ENCODE results near the gene ACTR6. TPM values are rescaled to one million over a fixed set of nuclear protein-coding genes. Genes with fewer than 3 reads are reported as not detected.

ACTR6 gene
- total and polyA plus RNA-seq, 10 of the 15 experiments (the other 5 are each of a cell fraction or from before 2014, with no cell fraction given) = 17.4 to 62.4 (median 40.5) TPM

DNA sequence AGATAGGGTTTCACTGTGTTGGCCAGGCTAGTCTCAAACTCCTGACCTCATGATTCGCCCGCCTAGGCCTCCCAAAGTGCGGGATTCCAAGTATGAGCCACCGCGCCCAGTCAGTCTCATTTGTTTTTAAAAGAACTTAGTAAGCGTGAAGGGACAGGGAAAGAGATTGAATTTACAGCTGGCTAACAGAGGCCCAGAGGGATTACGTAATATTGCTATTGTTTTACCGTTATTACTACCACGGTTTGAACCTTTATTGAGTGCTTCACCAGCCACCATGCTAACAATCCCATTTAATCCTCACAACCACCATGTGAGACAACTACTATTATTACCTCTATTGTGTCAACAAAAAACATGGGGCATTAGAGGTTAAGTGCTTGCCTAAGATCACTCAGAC is 31.3 kb upstream of the ACTR6 start:
- H3K4me2 ChIP-seq (ENCODE audit: control insufficient read depth, insufficient read depth) = no peak overlapping the region
- in situ Hi-C loops (cut with MboI) = no loop called here
- H2AFZ ChIP-seq (ENCODE audit: control insufficient read depth, low read depth, low read length) = no peak overlapping the region
- no peak for FAIRE-seq
- DNase-seq (ENCODE audit: low read depth, low spot score) = no peak
- SMC1A ChIA-PET (ENCODE audit: uncharacterized antibody, unreplicated experiment) = no interaction called here
- POLR2A ChIA-PET = no interaction called here
- BruUV-seq (replicated peaks) = no TSS peak
- 99% methylated on average over 9 of the region's 9 CpGs for WGBS (ENCODE audit: insufficient coverage, insufficient replicate concordance, low lambda C conversion rate, missing lambda C conversion rate)
- no peaks in the 10 kb centered on the region for H3K9me3 ChIP-seq (replicated peaks; ENCODE audit: control insufficient read depth, insufficient read depth, low read length)
- H3K27me3 ChIP-seq (replicated peaks in 1 of 2; ENCODE audit: control insufficient read depth in 2 of 2, insufficient read depth in 2 of 2, low read length in 1 of 2) = no peaks in the 10 kb centered on the region
- H3K36me3 ChIP-seq (ENCODE audit: control insufficient read depth in 2 of 2, insufficient read depth in 2 of 2, low read length in 1 of 2) = peaks cover 0 to 2% of the 10 kb centered on the region in 2 experiments; a peak in 2 of 4 replicates
- no peaks in the 10 kb centered on the region for H4K20me1 ChIP-seq (ENCODE audit: control insufficient read depth, insufficient read depth)
- CTCF ChIA-PET = interaction anchor here (1.0 to 1.2 kb wide), 3 partner anchors 14 to 235 kb away, joined by 3 to 5 read pairs (median 3); no protein-coding TSS in a partner anchor
- H3K4me1 ChIP-seq (ENCODE audit: control insufficient read depth, insufficient read depth, low read length) = no peaks in the 10 kb centered on the region
- no peaks in the 10 kb centered on the region for H3K79me2 ChIP-seq (ENCODE audit: control insufficient read depth, insufficient read depth, low read length)
- RAD21 ChIA-PET (ENCODE audit: unreplicated experiment) = no interaction called here
- ATAC-seq = no peak
- H3K9ac ChIP-seq (ENCODE audit: control insufficient read depth, insufficient read depth, low read length) = no peak overlapping the region
- intact Hi-C loops (cut with micrococcal nuclease; ENCODE audit: unreplicated experiment) = no loop called here
- TF ChIP-seq MTA3 (IDR thresholded peaks at IDR 0.05; ENCODE audit: borderline replicate concordance, low read length) = no peak
- TF ChIP-seq TCF12 (IDR thresholded peaks at IDR 0.05; ENCODE audit: low read depth, low read length) = no peak
- no peak overlapping the region for H3K27ac ChIP-seq (ENCODE audit: control insufficient read depth, insufficient read depth)
- H3K4me3 ChIP-seq = no peak overlapping the region

DNA sequence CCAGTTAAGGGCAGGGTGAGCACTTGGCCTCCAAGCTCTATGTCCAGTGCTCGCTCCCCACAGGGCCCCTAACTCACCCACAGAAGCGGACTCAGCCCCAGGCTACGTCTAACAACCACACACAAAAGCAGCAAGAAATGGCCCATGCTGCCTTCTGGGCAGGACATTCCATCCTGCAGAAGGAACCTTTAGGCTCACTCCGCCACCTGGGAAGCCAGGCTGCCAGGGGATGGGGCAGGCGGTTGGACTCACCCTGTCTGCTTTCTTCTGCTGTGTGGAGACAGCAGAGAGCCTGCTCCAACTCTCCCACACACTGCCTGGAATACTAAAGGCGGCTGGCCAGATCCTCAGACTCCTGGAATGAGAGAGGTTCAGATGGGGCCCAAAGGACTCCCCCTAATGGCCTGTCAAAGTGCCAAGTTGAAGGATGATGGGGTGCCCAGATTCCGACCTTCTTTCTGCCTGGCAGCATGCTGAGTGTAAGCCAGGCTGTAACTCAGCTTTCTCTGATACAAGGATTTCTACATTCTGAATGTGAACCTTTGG is 30.2 kb upstream of the ACTR6 start:
- no peak overlapping the region for H3K27ac ChIP-seq (ENCODE audit: control insufficient read depth, insufficient read depth)
- H3K9ac ChIP-seq (ENCODE audit: control insufficient read depth, insufficient read depth, low read length) = no peak overlapping the region
- no peak overlapping the region for H3K4me3 ChIP-seq
- FAIRE-seq (no peak), DNase-seq (ENCODE audit: low read depth, low spot score) (no peak), ATAC-seq (no peak)
- H3K4me2 ChIP-seq (ENCODE audit: control insufficient read depth, insufficient read depth) = no peak overlapping the region
- intact Hi-C loops (cut with micrococcal nuclease; ENCODE audit: unreplicated experiment) (no loop called here), in situ Hi-C loops (cut with MboI) (no loop called here)
- no peaks in the 10 kb centered on the region for H3K4me1 ChIP-seq (ENCODE audit: control insufficient read depth, insufficient read depth, low read length)
- H3K79me2 ChIP-seq (ENCODE audit: control insufficient read depth, insufficient read depth, low read length) = no peaks in the 10 kb centered on the region
- ChIA-PET SMC1A (ENCODE audit: uncharacterized antibody, unreplicated experiment) (no interaction called here), CTCF (interaction anchor here (3.2 kb wide), 1 partner anchor 15 kb away, joined by 13 read pairs; no protein-coding TSS in a partner anchor), POLR2A (no interaction called here), RAD21 (ENCODE audit: unreplicated experiment) (no interaction called here)
- H2AFZ ChIP-seq (ENCODE audit: control insufficient read depth, low read depth, low read length) = no peak overlapping the region
- H3K36me3 ChIP-seq (ENCODE audit: control insufficient read depth in 2 of 2, insufficient read depth in 2 of 2, low read length in 1 of 2) = peaks cover 0 to 2% of the 10 kb centered on the region in 2 experiments; a peak in 2 of 4 replicates
- 83% methylated on average over 7 of the region's 7 CpGs for WGBS (ENCODE audit: insufficient coverage, insufficient replicate concordance, low lambda C conversion rate, missing lambda C conversion rate)
- H3K9me3 ChIP-seq (replicated peaks; ENCODE audit: control insufficient read depth, insufficient read depth, low read length) = no peaks in the 10 kb centered on the region
- no TSS peak for BruUV-seq (replicated peaks)
- no peaks in the 10 kb centered on the region for H3K27me3 ChIP-seq (replicated peaks in 1 of 2; ENCODE audit: control insufficient read depth in 2 of 2, insufficient read depth in 2 of 2, low read length in 1 of 2)
- H4K20me1 ChIP-seq (ENCODE audit: control insufficient read depth, insufficient read depth) = no peaks in the 10 kb centered on the region
- no peak for TF ChIP-seq POLR2A (IDR thresholded peaks at IDR 0.05; ENCODE audit: low read depth, low read length)
- TF ChIP-seq ZNF274 (IDR thresholded peaks at IDR 0.05; ENCODE audit: insufficient read depth, insufficient read length) = no peak
- TF ChIP-seq, protein P1, sequence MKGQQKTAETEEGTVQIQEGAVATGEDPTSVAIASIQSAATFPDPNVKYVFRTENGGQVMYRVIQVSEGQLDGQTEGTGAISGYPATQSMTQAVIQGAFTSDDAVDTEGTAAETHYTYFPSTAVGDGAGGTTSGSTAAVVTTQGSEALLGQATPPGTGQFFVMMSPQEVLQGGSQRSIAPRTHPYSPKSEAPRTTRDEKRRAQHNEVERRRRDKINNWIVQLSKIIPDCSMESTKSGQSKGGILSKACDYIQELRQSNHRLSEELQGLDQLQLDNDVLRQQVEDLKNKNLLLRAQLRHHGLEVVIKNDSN (IDR thresholded peaks at IDR 0.05; ENCODE audit: borderline replicate concordance, extremely low read length, insufficient read depth, low read depth, low read length) = no peak
- TF ChIP-seq YBX1 (IDR thresholded peaks at IDR 0.05) = no peak
- no peak for TF ChIP-seq NFYA (IDR thresholded peaks at IDR 0.05; ENCODE audit: borderline replicate concordance, low read depth, low read length)
- no peak for TF ChIP-seq HDAC2 (IDR thresholded peaks at IDR 0.05)
- TF ChIP-seq SIN3A (IDR thresholded peaks at IDR 0.05; ENCODE audit: low read depth, low read length) = no peak
- no peak for TF ChIP-seq SPI1 (IDR thresholded peaks at IDR 0.05; ENCODE audit: borderline replicate concordance, insufficient read depth, low read depth, low read length)
- TF ChIP-seq SMAD1 (IDR thresholded peaks at IDR 0.05; ENCODE audit: low read depth, partially characterized antibody) = no peak
- no peak for TF ChIP-seq SUZ12 (IDR thresholded peaks at IDR 0.05; ENCODE audit: unreplicated experiment)
- TF ChIP-seq, protein P2, sequence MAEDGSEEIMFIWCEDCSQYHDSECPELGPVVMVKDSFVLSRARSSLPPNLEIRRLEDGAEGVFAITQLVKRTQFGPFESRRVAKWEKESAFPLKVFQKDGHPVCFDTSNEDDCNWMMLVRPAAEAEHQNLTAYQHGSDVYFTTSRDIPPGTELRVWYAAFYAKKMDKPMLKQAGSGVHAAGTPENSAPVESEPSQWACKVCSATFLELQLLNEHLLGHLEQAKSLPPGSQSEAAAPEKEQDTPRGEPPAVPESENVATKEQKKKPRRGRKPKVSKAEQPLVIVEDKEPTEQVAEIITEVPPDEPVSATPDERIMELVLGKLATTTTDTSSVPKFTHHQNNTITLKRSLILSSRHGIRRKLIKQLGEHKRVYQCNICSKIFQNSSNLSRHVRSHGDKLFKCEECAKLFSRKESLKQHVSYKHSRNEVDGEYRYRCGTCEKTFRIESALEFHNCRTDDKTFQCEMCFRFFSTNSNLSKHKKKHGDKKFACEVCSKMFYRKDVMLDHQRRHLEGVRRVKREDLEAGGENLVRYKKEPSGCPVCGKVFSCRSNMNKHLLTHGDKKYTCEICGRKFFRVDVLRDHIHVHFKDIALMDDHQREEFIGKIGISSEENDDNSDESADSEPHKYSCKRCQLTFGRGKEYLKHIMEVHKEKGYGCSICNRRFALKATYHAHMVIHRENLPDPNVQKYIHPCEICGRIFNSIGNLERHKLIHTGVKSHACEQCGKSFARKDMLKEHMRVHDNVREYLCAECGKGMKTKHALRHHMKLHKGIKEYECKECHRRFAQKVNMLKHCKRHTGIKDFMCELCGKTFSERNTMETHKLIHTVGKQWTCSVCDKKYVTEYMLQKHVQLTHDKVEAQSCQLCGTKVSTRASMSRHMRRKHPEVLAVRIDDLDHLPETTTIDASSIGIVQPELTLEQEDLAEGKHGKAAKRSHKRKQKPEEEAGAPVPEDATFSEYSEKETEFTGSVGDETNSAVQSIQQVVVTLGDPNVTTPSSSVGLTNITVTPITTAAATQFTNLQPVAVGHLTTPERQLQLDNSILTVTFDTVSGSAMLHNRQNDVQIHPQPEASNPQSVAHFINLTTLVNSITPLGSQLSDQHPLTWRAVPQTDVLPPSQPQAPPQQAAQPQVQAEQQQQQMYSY (CRISPR knock-in tag; IDR thresholded peaks at IDR 0.05) = no peak
- no peak for TF ChIP-seq GATAD2B (conservative IDR thresholded peaks at IDR 0.05; ENCODE audit: low read depth)
- no peak for TF ChIP-seq BACH1 (IDR thresholded peaks at IDR 0.05; ENCODE audit: borderline replicate concordance)

All from GM12878 (cell line).